DOHH2 (cell line): ENCODE data around the gene CTDP1.

Experiments used
- H3F3A ChIP-seq: fragments of 200-600 bp; sonication (generic), shearing (Covaris generic); 2 replicates; pipeline ENCODE4 v1.6.0; 2016; ENCODE audit warnings: antibody characterized with exemption, mild to moderate bottlenecking; ENCODE audit not compliant: control insufficient read depth, insufficient read depth
- H3K27ac ChIP-seq: fragments of 200-600 bp; sonication (generic); 2 replicates; pipeline ENCODE4 v1.5.1; 2014; ENCODE audit warnings: low read depth, mild to moderate bottlenecking, low read length, moderate library complexity
- H3K27me3 ChIP-seq: fragments of 200-600 bp; sonication (generic); 2 replicates; pipeline ENCODE4 v1.6.1; 2014; ENCODE audit warnings: mild to moderate bottlenecking, low read length, mixed read lengths; ENCODE audit not compliant: control insufficient read depth
- H3K36me3 ChIP-seq: fragments of 200-600 bp; sonication (generic); 2 replicates; pipeline ENCODE4 v1.6.1; 2014; ENCODE audit warnings: mild to moderate bottlenecking, low read length, moderate library complexity, mixed read lengths; ENCODE audit not compliant: control insufficient read depth
- H3K4me1 ChIP-seq: fragments of 200-600 bp; sonication (generic); 2 replicates; pipeline ENCODE4 v1.6.1; 2014; ENCODE audit warnings: mild to moderate bottlenecking, low read length, mixed read lengths; ENCODE audit not compliant: control insufficient read depth
- H3K4me2 ChIP-seq: fragments of 200-600 bp; sonication (generic); 2 replicates; pipeline ENCODE4 v1.6.0; 2014; ENCODE audit warnings: mild to moderate bottlenecking, low read length, moderate library complexity
- H3K4me3 ChIP-seq: fragments of 200-600 bp; sonication (generic); 2 replicates; pipeline ENCODE4 v1.5.1; 2014; ENCODE audit warnings: mild to moderate bottlenecking, low read length, mixed read lengths
- H3K79me2 ChIP-seq: fragments of 200-600 bp; sonication (generic); 2 replicates; pipeline ENCODE4 v1.6.1; 2014; ENCODE audit warnings: mild to moderate bottlenecking, low read length, mixed read lengths; ENCODE audit not compliant: control insufficient read depth
- H3K9me2 ChIP-seq: fragments of 200-600 bp; sonication (generic); replicated peaks from 2 replicates; pipeline ENCODE4 v1.6.1; 2014; ENCODE audit warnings: mild to moderate bottlenecking, low read length, mixed read lengths; ENCODE audit not compliant: control insufficient read depth
- H3K9me3 ChIP-seq: fragments of 200-600 bp; sonication (generic); 2 replicates; pipeline ENCODE4 v1.6.1; 2014; ENCODE audit warnings: antibody characterized with exemption, low read length, mixed read lengths; ENCODE audit not compliant: control insufficient read depth, insufficient read depth
- H4K20me1 ChIP-seq: fragments of 200-600 bp; sonication (generic); 2 replicates; pipeline ENCODE4 v1.6.0; 2014; ENCODE audit warnings: low read depth, mild to moderate bottlenecking, antibody characterized with exemption, low read length, moderate library complexity; ENCODE audit not compliant: control insufficient read depth, insufficient read depth
- EZH2phosphoT487 ChIP-seq: fragments of 200-600 bp; sonication (generic); IDR thresholded peaks from 2 replicates; pipeline ENCODE4 v1.6.1; 2017; ENCODE audit warnings: borderline replicate concordance, mild to moderate bottlenecking, antibody characterized with exemption, low read length, moderate library complexity, mixed read lengths
- TF ChIP-seq, protein P1 (sequence below): fragments of 200-600 bp; sonication (generic); IDR thresholded peaks from one replicate; pipeline ENCODE4 v1.5.1; 2014; ENCODE audit warnings: antibody characterized with exemption, mild to moderate bottlenecking, low read depth, low read length; ENCODE audit not compliant: poor library complexity, severe bottlenecking

Gene CTDP1

DNA sequence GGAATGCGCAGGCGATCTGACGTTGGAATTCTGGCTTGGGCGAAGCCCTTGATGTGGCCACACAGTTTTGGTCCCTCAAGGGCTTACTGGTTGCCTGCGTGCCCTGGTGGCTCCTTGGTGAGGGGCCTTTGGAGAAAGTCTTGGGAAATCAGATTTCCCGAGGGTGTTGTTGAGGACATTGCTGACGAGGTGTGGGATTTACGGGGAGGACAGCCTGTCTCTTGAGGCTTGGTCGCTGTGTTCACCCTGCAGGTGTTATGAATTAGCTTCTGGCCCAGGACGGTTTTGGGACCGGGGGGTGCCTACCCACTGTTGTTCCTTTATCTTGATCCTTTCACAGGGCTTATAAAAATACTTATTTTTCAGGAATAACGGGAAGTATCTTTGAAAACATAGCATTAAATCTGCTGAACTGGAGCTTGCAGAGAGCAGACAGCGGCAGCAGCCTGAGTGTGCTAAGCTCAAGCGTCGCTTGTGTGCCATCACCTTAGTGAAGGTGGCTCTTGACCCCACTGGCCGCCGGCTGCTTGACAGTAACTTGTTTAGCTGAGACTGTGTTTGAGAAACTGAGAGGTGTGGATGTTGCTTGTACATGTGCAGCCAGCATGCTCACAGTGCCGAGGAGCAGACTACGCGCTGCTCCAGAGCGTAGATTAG is 4.2 kb downstream of the CTDP1 start:
- Histone ChIP-seq H3K9me2 (no peaks in the 10 kb centered on the region), H3K79me2 (peaks cover 83% of the 10 kb centered on the region), H3K4me1 (peaks cover 29% of the 10 kb centered on the region), H3K27ac (no peak overlapping the region), H3K4me3 (no peak overlapping the region), H3K9me3 (no peaks in the 10 kb centered on the region), H3K4me2 (no peak overlapping the region), H3F3A (no peaks in the 10 kb centered on the region), H4K20me1 (peaks cover 32% of the 10 kb centered on the region), H3K36me3 (peaks cover 12% of the 10 kb centered on the region), H3K27me3 (no peaks in the 10 kb centered on the region)
- TF ChIP-seq, protein P1, sequence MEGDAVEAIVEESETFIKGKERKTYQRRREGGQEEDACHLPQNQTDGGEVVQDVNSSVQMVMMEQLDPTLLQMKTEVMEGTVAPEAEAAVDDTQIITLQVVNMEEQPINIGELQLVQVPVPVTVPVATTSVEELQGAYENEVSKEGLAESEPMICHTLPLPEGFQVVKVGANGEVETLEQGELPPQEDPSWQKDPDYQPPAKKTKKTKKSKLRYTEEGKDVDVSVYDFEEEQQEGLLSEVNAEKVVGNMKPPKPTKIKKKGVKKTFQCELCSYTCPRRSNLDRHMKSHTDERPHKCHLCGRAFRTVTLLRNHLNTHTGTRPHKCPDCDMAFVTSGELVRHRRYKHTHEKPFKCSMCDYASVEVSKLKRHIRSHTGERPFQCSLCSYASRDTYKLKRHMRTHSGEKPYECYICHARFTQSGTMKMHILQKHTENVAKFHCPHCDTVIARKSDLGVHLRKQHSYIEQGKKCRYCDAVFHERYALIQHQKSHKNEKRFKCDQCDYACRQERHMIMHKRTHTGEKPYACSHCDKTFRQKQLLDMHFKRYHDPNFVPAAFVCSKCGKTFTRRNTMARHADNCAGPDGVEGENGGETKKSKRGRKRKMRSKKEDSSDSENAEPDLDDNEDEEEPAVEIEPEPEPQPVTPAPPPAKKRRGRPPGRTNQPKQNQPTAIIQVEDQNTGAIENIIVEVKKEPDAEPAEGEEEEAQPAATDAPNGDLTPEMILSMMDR: no peak
- no peak for TF ChIP-seq EZH2phosphoT487

DNA sequence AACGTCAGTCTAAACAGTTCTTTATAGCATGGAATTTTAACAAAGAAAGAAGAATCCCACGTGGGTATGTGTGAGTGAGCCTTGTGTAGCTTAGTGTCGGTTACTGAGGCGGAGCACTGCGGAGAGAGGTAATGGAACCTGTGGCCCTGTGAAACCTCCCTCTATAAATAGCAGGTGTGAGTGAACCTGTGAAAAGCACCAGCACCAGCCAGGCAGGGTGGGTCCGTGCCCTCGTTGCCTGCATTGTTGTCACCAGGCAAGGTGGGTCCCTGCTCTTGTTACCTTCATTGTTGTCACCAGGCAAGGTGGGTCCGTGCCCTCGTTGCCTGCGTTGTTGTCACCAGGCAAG is 4.7 kb downstream of the CTDP1 start:
- H3K4me2 ChIP-seq: no peak overlapping the region
- no peaks in the 10 kb centered on the region for H3F3A ChIP-seq
- H3K36me3 ChIP-seq: peaks cover 12% of the 10 kb centered on the region
- H3K4me1 ChIP-seq: peaks cover 29% of the 10 kb centered on the region
- H3K9me2 ChIP-seq: no peaks in the 10 kb centered on the region
- no peaks in the 10 kb centered on the region for H3K27me3 ChIP-seq
- H4K20me1 ChIP-seq: peaks cover 32% of the 10 kb centered on the region
- H3K27ac ChIP-seq: no peak overlapping the region
- no peaks in the 10 kb centered on the region for H3K9me3 ChIP-seq
- no peak overlapping the region for H3K4me3 ChIP-seq
- TF ChIP-seq EZH2phosphoT487: no peak
- TF ChIP-seq, protein P1: no peak
- H3K79me2 ChIP-seq: peaks cover 88% of the 10 kb centered on the region

DNA sequence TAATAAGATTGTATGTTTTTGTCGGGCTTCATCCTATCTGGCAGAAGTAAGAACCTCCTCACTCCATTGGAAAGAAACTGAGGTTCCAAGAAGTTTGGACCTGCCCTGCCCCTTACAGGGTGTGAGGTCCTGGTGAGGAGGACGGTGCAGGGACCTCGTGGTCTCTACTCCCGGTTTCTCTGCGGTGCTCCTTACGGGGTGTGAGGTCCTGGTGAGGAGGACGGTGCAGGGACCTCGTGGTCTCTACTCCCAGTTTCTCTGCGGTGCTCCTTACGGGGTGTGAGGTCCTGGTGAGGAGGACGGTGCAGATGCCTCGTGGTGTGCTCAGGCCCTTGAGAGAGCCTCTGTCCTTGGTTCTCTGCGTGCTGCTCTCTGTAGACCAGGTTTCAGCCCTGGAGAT is 5.2 kb downstream of the CTDP1 start:
- no peaks in the 10 kb centered on the region for H3K27me3 ChIP-seq
- H3F3A ChIP-seq: no peaks in the 10 kb centered on the region
- H3K4me1 ChIP-seq: peaks cover 29% of the 10 kb centered on the region
- H4K20me1 ChIP-seq: peaks cover 32% of the 10 kb centered on the region
- peaks cover 12% of the 10 kb centered on the region for H3K36me3 ChIP-seq
- no peaks in the 10 kb centered on the region for H3K9me3 ChIP-seq
- H3K9me2 ChIP-seq: no peaks in the 10 kb centered on the region
- no peak overlapping the region for H3K4me2 ChIP-seq
- H3K27ac ChIP-seq: no peak overlapping the region
- H3K4me3 ChIP-seq: no peak overlapping the region
- no peak for TF ChIP-seq EZH2phosphoT487
- TF ChIP-seq, protein P1: no peak
- H3K79me2 ChIP-seq: peaks cover 93% of the 10 kb centered on the region
